Right lobe of liver (tissue), 6 donors: ENCODE results near the gene RELT. TPM values are rescaled to one million over a fixed set of nuclear protein-coding genes. Genes with fewer than 3 reads are reported as not detected.
"Not testable (repeated sequence)": the region's sequence is repeated elsewhere in the genome, so short reads cannot be mapped to it uniquely, and the experiment has no call there.

Experiments
- ATAC-seq, 4 donors: fragments of 200-7000 bp; cut with Tn5 transposase; one replicate each; pipeline ENCODE4 v1.9.1; 2020; ENCODE audit warnings: mild to moderate bottlenecking in 4 of 4, moderate library complexity in 4 of 4
- DNase-seq, 3 donors: peaks; one replicate each; pipeline ENCODE4 v3.0.0-alpha.2; 2020
- H3K27ac ChIP-seq, 3 donors: fragments of 200-600 bp; one replicate each; pipeline ENCODE4 v1.8.0; 2022
- H3K27me3 ChIP-seq, 2 donors: fragments of 200-600 bp; one replicate each; pipeline ENCODE4 v1.8.0; 2022
- H3K36me3 ChIP-seq, 4 donors: fragments of 200-600 bp; sonication (generic) in 1 of 4; one replicate each; pipeline versions ENCODE4 v1.5.1 to v1.8.0; 2017 to 2022; ENCODE audit warnings: control low read depth in 1 of 4
- H3K4me1 ChIP-seq, 4 donors: fragments of 200-600 bp; sonication (generic) in 1 of 4; one replicate each; pipeline versions ENCODE4 v1.5.1 to v1.8.0; 2017 to 2022; ENCODE audit warnings: control low read depth in 1 of 4
- H3K4me3 ChIP-seq, 3 donors: fragments of 200-600 bp; one replicate each; pipeline ENCODE4 v1.8.0; 2022
- H3K9me3 ChIP-seq, 4 donors: fragments of 200-600 bp; sonication (generic) in 1 of 4; one replicate each; pipeline versions ENCODE4 v1.5.1 to v1.8.0; 2017 to 2022; ENCODE audit warnings: control low read depth in 1 of 4
- POLR2A ChIP-seq: fragments of 450-650 bp; IDR thresholded peaks from one replicate; pipeline ENCODE4 v1.6.1; 2017; ENCODE audit warnings: antibody characterized with exemption, mild to moderate bottlenecking
- WGBS: methylation state at CpG from one replicate; pipeline ENCODE4 v1.1.6; 2018; ENCODE audit warnings: low coverage, low lambda C conversion rate; ENCODE audit not compliant: insufficient coverage; ENCODE audit errors: missing lambda C conversion rate; 5-methylcytosine and 5-hydroxymethylcytosine counted together
- intact Hi-C, 2 donors: fragments of 100-400 bp; cut with DNase I; formaldehyde crosslinking; loops; one replicate each; pipeline versions ENCODE4 v1.11.2 to v1.14.1; 2022
- total RNA-seq, 6 experiments: library from RNA; depleted of rRNA in 2 of 6; stranded (reverse); fragments of >200 nt in 2 of 6; fragmentation: NEBNext Ultra II Directional in 3 of 6; extraction: Animal tissue kit (Norgen Biotek cat#: 25700) in 3 of 6; gene quantifications; one replicate each; pipeline versions ENCODE4 v1.1.0 to v1.2.4, GENCODE V29; 2016 to 2023
- TF ChIP-seq, protein P1 (sequence below), 4 donors: fragments of 200-600 bp in 3 of 4; fragments of 450-650 bp in 1 of 4; IDR thresholded peaks; one replicate each; pipeline versions ENCODE4 v1.5.1 to v1.8.0; 2016 to 2022; ENCODE audit warnings: antibody characterized with exemption in 4 of 4, mild to moderate bottlenecking in 2 of 4
- donor health status: DM: no; HTN: yes; CAD: no.
- donor health status: DM: no; HTN: no; CAD: no.
- donor health status: DM: no; HTN: no; CAD: no.
- donor health status: DM: no; HTN: yes; CAD: no.
- donor health status: DM: no; HTN: yes; CAD: no.

The RELT gene
- total RNA-seq, 6 experiments from 2014 or later = 0.81 to 5.4 (median 1.6) TPM

DNA sequence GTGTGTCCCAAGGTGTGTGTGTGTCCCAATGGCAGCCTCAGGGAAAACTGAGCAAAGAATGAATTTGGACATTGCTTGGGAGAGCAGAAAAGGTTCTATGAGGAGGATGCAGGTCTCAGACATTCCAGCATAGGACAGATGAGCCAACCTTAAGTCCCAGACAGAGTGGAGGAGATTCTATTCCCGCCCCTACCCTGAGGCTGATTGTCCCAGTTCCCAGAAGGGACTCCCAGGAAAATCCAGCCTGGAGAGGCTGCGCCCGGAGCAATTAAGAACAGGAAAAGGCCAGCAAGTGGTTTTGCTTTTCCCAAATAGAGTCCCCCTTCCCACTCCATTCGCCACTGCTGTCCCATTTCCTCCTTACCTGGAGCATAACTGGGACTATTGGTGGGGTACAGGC, 54.1 kb downstream of the RELT start:
- WGBS = 86% methylated on average over 1 of the region's 4 CpGs
- Histone ChIP-seq H3K4me1 (no peaks in the 10 kb centered on the region), H3K9me3 (no peaks in the 10 kb centered on the region), H3K27me3 (no peaks in the 10 kb centered on the region), H3K27ac (no peak overlapping the region), H3K36me3 (no peaks in the 10 kb centered on the region), H3K4me3 (no peak overlapping the region)
- ATAC-seq (no peak), DNase-seq (no peak)
- TF ChIP-seq, protein P1, sequence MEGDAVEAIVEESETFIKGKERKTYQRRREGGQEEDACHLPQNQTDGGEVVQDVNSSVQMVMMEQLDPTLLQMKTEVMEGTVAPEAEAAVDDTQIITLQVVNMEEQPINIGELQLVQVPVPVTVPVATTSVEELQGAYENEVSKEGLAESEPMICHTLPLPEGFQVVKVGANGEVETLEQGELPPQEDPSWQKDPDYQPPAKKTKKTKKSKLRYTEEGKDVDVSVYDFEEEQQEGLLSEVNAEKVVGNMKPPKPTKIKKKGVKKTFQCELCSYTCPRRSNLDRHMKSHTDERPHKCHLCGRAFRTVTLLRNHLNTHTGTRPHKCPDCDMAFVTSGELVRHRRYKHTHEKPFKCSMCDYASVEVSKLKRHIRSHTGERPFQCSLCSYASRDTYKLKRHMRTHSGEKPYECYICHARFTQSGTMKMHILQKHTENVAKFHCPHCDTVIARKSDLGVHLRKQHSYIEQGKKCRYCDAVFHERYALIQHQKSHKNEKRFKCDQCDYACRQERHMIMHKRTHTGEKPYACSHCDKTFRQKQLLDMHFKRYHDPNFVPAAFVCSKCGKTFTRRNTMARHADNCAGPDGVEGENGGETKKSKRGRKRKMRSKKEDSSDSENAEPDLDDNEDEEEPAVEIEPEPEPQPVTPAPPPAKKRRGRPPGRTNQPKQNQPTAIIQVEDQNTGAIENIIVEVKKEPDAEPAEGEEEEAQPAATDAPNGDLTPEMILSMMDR (IDR thresholded peaks at IDR 0.05) = no peak
- TF ChIP-seq POLR2A = no peak
- intact Hi-C loops = no loop called here

DNA sequence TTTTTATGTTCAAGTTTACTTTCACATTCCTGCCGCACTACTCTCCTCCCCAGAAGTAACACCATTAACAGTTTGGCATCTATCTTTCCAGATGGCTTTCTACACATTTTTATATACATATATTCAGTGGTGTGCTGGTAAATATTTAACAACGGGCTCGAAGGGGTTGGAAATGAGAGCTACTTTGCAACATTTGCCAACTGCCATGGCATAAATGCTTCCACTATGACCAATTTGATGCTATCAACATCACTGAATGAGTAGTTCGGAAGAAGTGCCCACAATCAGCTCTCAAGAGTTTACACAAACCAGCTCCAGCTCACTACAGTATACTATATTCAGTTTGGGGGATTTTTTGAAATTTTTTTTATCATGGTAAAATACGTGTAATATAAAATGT, 55.2 kb downstream of the RELT start:
- TF ChIP-seq POLR2A = no peak
- TF ChIP-seq, protein P1 (IDR thresholded peaks at IDR 0.05) = no peak
- Histone ChIP-seq H3K27ac (no peak overlapping the region), H3K4me1 (no peaks in the 10 kb centered on the region), H3K4me3 (no peak overlapping the region), H3K9me3 (no peaks in the 10 kb centered on the region), H3K36me3 (no peaks in the 10 kb centered on the region), H3K27me3 (no peaks in the 10 kb centered on the region)
- 76% methylated on average over 5 of the region's 5 CpGs for WGBS
- intact Hi-C loops = no loop called here
- ATAC-seq (no peak), DNase-seq (no peak)

DNA sequence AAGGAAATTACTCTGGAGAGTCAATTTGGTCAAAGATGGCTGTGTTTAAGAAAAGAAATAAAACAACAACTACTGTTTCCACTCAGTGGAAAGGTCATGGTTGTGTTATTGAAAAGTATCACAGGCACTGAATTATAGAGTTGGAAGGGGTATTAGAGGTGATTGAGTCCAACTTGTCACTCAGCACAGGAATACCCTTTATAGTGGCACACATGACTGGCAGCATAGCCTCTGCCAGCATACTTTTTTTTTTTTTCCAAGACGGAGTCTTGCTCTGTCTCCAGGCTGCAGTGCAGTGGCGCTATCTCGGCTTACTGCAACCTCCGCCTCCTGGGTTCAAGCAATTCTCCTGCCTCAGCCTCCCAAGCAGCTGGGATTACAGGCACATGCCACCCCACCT, 60.7 kb downstream of the RELT start:
- DNase-seq, H3K4me3 ChIP-seq, H3K9me3 ChIP-seq, H3K27me3 ChIP-seq, H3K36me3 ChIP-seq, H3K4me1 ChIP-seq, ATAC-seq, intact Hi-C loops, H3K27ac ChIP-seq: not testable (repeated sequence)
- 78% methylated on average over 4 of the region's 4 CpGs for WGBS

DNA sequence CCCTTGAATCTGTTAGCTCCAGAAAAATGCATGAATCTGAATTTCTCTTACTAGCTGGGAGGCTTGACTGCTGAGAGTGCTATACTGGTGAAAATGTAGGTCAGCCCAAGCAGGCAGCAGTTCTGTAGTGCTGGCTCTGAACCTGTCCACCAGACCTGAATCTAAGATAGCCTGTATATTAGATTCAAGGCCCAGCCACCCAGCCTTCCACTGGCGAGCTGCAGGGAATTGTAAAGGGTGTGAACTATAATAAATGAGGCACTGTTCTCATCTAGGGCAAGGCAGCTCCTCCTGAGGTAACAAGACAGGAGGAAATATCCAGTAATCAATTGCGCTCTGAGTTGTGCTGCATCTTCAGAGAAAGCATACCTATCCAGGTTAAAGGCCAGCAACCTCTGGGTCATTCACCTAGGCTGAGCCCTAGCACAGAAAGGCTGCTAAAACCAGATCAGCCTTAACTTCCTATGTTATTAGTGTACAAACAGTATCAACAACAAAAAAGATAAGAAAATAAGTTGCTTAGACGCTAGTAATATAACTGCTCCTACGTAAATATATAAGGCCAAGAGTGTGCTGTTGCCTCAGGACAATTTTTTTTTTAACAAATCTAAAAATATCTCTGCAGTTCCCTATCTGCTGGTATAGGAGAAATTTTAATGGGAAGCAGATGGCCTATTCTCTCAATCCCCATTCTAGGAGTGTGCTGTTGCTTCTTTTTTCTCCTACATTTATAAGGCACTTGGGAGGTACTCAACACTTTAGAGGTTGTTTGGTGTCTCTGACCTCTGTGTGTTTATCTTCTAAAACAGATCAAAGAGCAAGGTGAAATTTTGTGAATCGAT, 63.0 kb downstream of the RELT start:
- ATAC-seq (peak; percentile 77 to 95 (median 94)), DNase-seq (peak in 2 of 3 donors; percentile 29 to 69)
- intact Hi-C loops = no loop called here
- no peaks in the 10 kb centered on the region for H3K27me3 ChIP-seq
- no peak overlapping the region for H3K4me3 ChIP-seq
- 27% methylated on average over 5 of the region's 5 CpGs for WGBS
- no peaks in the 10 kb centered on the region for H3K9me3 ChIP-seq
- no peak for TF ChIP-seq POLR2A
- TF ChIP-seq, protein P1 (IDR thresholded peaks at IDR 0.05) = no peak
- peaks cover 0 to 9% (median 2%) of the 10 kb centered on the region in 4 donors for H3K4me1 ChIP-seq
- H3K36me3 ChIP-seq = no peaks in the 10 kb centered on the region
- H3K27ac ChIP-seq = no peak overlapping the region

DNA sequence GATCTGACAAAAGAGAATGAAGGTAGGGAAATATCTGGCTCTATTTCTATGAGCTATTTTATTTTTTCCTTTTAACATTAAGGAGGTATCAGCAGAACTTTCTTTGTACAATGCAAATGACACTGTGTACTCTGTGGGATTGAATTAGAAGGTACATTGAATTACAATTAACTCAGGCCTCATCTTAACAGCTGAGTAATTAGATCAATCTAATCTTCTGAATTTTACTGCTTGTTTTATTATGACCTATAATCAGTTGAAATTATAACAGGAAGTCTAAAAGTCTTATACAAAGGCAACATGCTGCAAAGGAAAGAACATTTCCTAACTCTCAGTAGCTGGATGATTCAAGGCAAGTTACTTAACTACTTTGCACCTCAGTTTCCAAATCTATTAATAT, 69.8 kb downstream of the RELT start:
- no peak overlapping the region for H3K4me3 ChIP-seq
- H3K27me3 ChIP-seq = no peaks in the 10 kb centered on the region
- TF ChIP-seq, protein P1 (IDR thresholded peaks at IDR 0.05) = no peak
- TF ChIP-seq POLR2A = no peak
- H3K9me3 ChIP-seq = no peaks in the 10 kb centered on the region
- intact Hi-C loops = no loop called here
- no peaks in the 10 kb centered on the region for H3K4me1 ChIP-seq
- DNase-seq (no peak), ATAC-seq (no peak)
- H3K27ac ChIP-seq = no peak overlapping the region
- H3K36me3 ChIP-seq = no peaks in the 10 kb centered on the region
